Karpas-422 (cell line): Measurements from ENCODE around the gene SLC22A2. TPM values are rescaled to one million over a fixed set of nuclear protein-coding genes. Genes with fewer than 3 reads are reported as not detected.
"Not testable (repeated sequence)": the region's sequence is repeated elsewhere in the genome, so short reads cannot be mapped to it uniquely, and the experiment has no call there.

Experiments
- DNase-seq: peaks from one replicate; pipeline ENCODE4 v3.0.0-alpha.2; 2015
- H2AFZ ChIP-seq: fragments of 200-600 bp; sonication (generic); 2 replicates; pipeline ENCODE4 v1.6.1; 2014; ENCODE audit warnings: antibody characterized with exemption, low read length, mixed read lengths
- H3K27ac ChIP-seq: fragments of 200-600 bp; sonication (generic); 2 replicates; pipeline ENCODE4 v1.5.1; 2014; ENCODE audit warnings: mild to moderate bottlenecking, low read length, moderate library complexity
- H3K27me3 ChIP-seq: fragments of 200-600 bp; sonication (generic); 2 replicates; pipeline ENCODE4 v1.6.1; 2014; ENCODE audit warnings: low read length, mixed read lengths
- H3K36me3 ChIP-seq: fragments of 200-600 bp; sonication (generic); 2 replicates; pipeline ENCODE4 v1.6.1; 2014; ENCODE audit warnings: low read length, mixed read lengths; ENCODE audit not compliant: insufficient read depth
- H3K4me1 ChIP-seq: fragments of 200-600 bp; sonication (generic); 2 replicates; pipeline ENCODE4 v1.6.1; 2014; ENCODE audit warnings: mild to moderate bottlenecking, low read length, mixed read lengths
- H3K4me2 ChIP-seq: fragments of 200-600 bp; sonication (generic); 2 replicates; pipeline ENCODE4 v1.6.1; 2014; ENCODE audit warnings: low read length, low read depth, mild to moderate bottlenecking; ENCODE audit not compliant: poor library complexity, severe bottlenecking
- H3K4me3 ChIP-seq: fragments of 200-600 bp; sonication (generic); 2 replicates; pipeline ENCODE4 v1.5.1; 2014; ENCODE audit warnings: mild to moderate bottlenecking, antibody characterized with exemption, low read length, mixed read lengths
- H3K79me2 ChIP-seq: fragments of 200-600 bp; sonication (generic); 2 replicates; pipeline ENCODE4 v1.6.1; 2014; ENCODE audit warnings: mild to moderate bottlenecking, low read length, mixed read lengths
- H3K9ac ChIP-seq: fragments of 200-600 bp; sonication (generic); 2 replicates; pipeline ENCODE4 v1.6.0; 2014; ENCODE audit warnings: low read length
- H3K9me2 ChIP-seq: fragments of 200-600 bp; sonication (generic), shearing (Covaris generic); replicated peaks from 2 replicates; pipeline ENCODE4 v1.6.0; 2014; ENCODE audit warnings: mild to moderate bottlenecking, low read length, moderate library complexity; ENCODE audit not compliant: insufficient read depth
- H3K9me3 ChIP-seq: fragments of 300-700, 200-600 bp; sonication (generic); 2 replicates; pipeline ENCODE4 v1.6.1; 2014; ENCODE audit warnings: low read length, mixed read lengths
- H4K20me1 ChIP-seq: fragments of 200-600 bp; sonication (generic); 2 replicates; pipeline ENCODE4 v1.6.1; 2014; ENCODE audit warnings: mild to moderate bottlenecking, antibody characterized with exemption, low read length, low read depth; ENCODE audit not compliant: insufficient read depth
- total RNA-seq: library from RNA; depleted of rRNA; stranded (reverse); fragments of >200 nt; shearing (Covaris generic); gene quantifications from 2 replicates; pipeline ENCODE4 v1.2.3, GENCODE V29; 2014; ENCODE audit warnings: low replicate concordance; rRNA removed

SLC22A2 gene
- total RNA-seq = not detected in 2 replicates

- no peaks in the 10 kb centered on the region for H3K9me3 ChIP-seq
- no peaks in the 10 kb centered on the region for H4K20me1 ChIP-seq
- H3K27ac ChIP-seq = no peak within 1 kb of the TSS
- no peaks in the 10 kb centered on the region for H3K4me1 ChIP-seq
- H3K36me3 ChIP-seq = no peaks in the 10 kb centered on the region
- no peak within 1 kb of the TSS for H2AFZ ChIP-seq
- H3K27me3 ChIP-seq = no peaks in the 10 kb centered on the region
- H3K9me2 ChIP-seq = no peaks in the 10 kb centered on the region
- DNase-seq = no peak
- no peak within 1 kb of the TSS for H3K9ac ChIP-seq
- H3K4me3 ChIP-seq = no peak within 1 kb of the TSS
- H3K79me2 ChIP-seq = no peaks in the 10 kb centered on the region
- H3K4me2 ChIP-seq = no peak within 1 kb of the TSS
Measured at GRCh38 chr6:160258346-160259142, at the start of gene SLC22A2. TSS of gene SLC22A2 (minus strand) at chr6:160258821. CDS start at chr6:160258757, 64 bp downstream.

DNA sequence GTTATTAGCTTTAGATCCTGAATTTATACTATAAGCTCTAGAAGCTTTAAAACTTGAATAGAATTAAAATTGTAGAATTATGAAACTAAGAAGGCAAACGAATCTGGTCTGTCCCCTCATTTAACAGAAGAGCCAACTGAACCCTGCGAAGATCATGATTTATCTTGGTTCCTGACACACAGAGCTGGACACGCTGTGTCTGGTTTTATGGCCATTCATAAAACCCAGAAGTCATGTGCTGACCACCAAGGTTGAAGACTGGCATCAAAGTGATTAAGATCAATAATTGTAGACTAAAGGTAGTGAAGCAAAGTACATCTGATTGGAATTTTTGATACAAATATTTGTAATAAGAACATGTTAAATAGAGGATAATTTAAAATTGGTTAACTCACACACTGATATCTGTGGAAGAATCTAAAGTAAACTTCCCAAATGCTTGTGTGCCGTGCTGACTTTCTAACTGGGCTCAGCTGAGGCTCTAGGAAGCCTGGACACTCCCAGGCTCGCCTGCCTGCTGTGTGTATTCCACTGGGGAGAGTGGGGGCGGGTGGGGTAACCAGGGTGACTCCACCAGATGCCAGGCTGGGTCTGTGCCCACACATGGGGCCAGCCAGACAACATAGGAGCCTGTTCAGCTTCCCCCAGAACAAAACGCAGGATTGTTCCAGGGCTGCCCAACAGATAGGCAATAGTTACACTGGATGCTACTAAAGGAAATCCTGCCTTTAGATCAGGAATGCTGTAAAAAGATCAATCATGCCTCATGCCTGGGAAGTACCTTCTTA is 47.5 kb upstream of the SLC22A2 start:
- Histone ChIP-seq H3K9me2 (no peaks in the 10 kb centered on the region), H3K4me3 (no peak overlapping the region), H3K9me3 (peaks cover 10% of the 10 kb centered on the region; the same call in 1 of the 2 replicates), H3K27me3 (0 out of 2 replicates have a peak, but pooled peaks cover 2% of the 10 kb centered on the region), H3K27ac (no peak overlapping the region), H2AFZ (no peak overlapping the region), H3K79me2 (no peaks in the 10 kb centered on the region), H3K9ac (no peak overlapping the region), H3K4me1 (no peaks in the 10 kb centered on the region), H3K36me3 (no peaks in the 10 kb centered on the region), H3K4me2 (no peak overlapping the region), H4K20me1 (no peaks in the 10 kb centered on the region)
- no peak for DNase-seq

DNA sequence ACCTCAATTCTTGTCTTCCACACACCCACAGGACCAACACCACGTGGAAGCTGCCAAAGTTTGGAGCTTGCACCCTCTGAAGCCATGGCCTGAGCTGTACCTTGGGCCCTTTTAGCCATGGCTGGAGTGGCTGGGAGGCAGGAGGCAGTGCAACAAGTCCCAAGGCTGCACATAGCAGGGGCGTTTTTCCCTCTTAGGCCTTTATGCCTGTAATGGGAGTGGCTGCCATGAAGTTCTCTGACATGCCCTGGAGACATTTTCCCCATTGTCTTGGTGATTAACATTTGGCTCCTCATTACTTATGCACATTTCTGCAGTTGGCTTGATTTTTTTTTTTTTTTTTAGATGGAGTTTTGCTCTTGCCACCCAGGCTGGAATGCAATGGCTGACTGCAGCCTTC is 45.2 kb upstream of the SLC22A2 start:
- H3K9me3 ChIP-seq = no peaks in the 10 kb centered on the region
- H3K27ac ChIP-seq = no peak overlapping the region
- no peaks in the 10 kb centered on the region for H3K4me1 ChIP-seq
- no peak overlapping the region for H3K4me2 ChIP-seq
- no peak overlapping the region for H2AFZ ChIP-seq
- no peak for DNase-seq
- no peaks in the 10 kb centered on the region for H3K9me2 ChIP-seq
- H3K4me3 ChIP-seq = no peak overlapping the region
- no peaks in the 10 kb centered on the region for H4K20me1 ChIP-seq
- H3K27me3 ChIP-seq = no peaks in the 10 kb centered on the region
- H3K9ac ChIP-seq = no peak overlapping the region
- no peaks in the 10 kb centered on the region for H3K36me3 ChIP-seq
- H3K79me2 ChIP-seq = no peaks in the 10 kb centered on the region

DNA sequence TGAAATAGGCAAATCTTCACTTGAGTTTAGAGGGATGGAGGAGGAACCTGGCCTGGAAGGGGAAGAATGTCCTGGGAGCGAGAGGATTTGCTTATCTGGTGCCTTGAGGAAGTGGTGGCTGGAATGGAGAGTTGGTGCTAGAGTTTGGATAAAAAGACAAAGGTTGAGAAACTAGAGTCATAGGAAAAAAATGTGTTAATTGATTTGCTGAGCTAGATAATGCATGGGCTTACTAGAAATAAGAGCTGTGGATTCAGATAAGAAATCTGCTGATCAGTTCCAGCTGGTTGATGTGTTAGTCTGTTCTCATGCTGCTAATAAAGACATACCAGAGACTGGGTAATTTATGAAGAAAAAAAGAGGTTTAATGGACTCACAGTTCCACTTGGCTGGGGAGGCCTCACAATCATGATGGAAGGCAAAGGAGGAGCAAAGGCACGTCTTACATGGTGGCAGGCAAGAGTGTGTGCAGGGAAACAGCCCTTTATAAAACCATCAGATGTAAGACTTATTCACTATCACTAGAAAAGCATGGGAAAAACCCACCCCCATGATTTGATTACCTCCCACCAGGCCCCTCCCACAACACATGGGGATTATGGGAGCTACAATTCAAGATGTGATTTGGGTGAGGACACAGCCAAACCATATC is 43.9 kb upstream of the SLC22A2 start:
- H3K79me2 ChIP-seq, H4K20me1 ChIP-seq, H3K4me1 ChIP-seq, H3K9me2 ChIP-seq, H3K4me3 ChIP-seq, H3K4me2 ChIP-seq, H3K36me3 ChIP-seq, H2AFZ ChIP-seq, H3K27me3 ChIP-seq, H3K27ac ChIP-seq, DNase-seq, H3K9me3 ChIP-seq, H3K9ac ChIP-seq: not testable (repeated sequence)

- no peak overlapping the region for H3K4me2 ChIP-seq
- H4K20me1 ChIP-seq = no peaks in the 10 kb centered on the region
- H3K9me2 ChIP-seq = no peaks in the 10 kb centered on the region
Measured at GRCh38 chr6:160301339-160301738, 42.7 kb upstream of the SLC22A2 start.

GRCh38 chr6:160300076-160300695 is 41.6 kb upstream of the SLC22A2 start:
- Histone ChIP-seq H3K27me3 (no peaks in the 10 kb centered on the region), H3K27ac (no peak overlapping the region), H3K4me1 (no peaks in the 10 kb centered on the region), H3K4me3 (no peak overlapping the region), H3K9me2 (no peaks in the 10 kb centered on the region), H4K20me1 (no peaks in the 10 kb centered on the region), H3K4me2 (no peak overlapping the region), H3K9me3 (no peaks in the 10 kb centered on the region), H3K9ac (no peak overlapping the region), H3K36me3 (no peaks in the 10 kb centered on the region), H3K79me2 (no peaks in the 10 kb centered on the region), H2AFZ (no peak overlapping the region)
- DNase-seq = no peak

More at GRCh38 chr6:160301339-160301738, 42.7 kb upstream of the SLC22A2 start:
- no peak overlapping the region for H2AFZ ChIP-seq
- no peak overlapping the region for H3K9ac ChIP-seq
- no peak overlapping the region for H3K4me3 ChIP-seq
- H3K79me2 ChIP-seq = no peaks in the 10 kb centered on the region
- H3K27ac ChIP-seq = no peak overlapping the region
- H3K4me1 ChIP-seq = no peaks in the 10 kb centered on the region
- no peaks in the 10 kb centered on the region for H3K9me3 ChIP-seq
- H3K27me3 ChIP-seq = no peaks in the 10 kb centered on the region
- DNase-seq = no peak
- H3K36me3 ChIP-seq = no peaks in the 10 kb centered on the region

DNA sequence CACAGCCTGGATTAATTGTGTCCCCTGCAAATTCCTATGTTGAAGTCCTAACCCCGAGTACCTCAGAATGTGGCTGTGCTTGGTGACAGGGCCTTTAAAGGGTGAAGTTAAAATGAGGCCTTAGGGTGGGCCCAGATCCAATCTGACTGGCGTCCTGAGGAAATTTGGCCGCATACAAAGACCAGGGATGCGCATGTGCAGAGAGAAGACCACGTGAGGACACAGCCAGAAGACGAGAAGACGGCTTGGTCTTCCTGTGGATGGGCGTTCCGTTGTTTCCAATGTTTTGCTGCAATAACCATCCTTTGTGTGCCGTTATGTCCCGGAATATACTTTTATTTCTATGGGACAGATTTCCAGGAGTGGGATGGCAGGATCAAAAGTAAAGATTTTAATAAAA is 40.9 kb upstream of the SLC22A2 start:
- H3K9me2 ChIP-seq = no peaks in the 10 kb centered on the region
- no peak overlapping the region for H3K4me3 ChIP-seq
- H3K79me2 ChIP-seq = no peaks in the 10 kb centered on the region
- no peaks in the 10 kb centered on the region for H3K9me3 ChIP-seq
- no peak overlapping the region for H2AFZ ChIP-seq
- H3K9ac ChIP-seq = no peak overlapping the region
- no peak overlapping the region for H3K27ac ChIP-seq
- H3K36me3 ChIP-seq = no peaks in the 10 kb centered on the region
- no peak for DNase-seq
- H3K4me2 ChIP-seq = no peak overlapping the region
- H3K27me3 ChIP-seq = no peaks in the 10 kb centered on the region
- H4K20me1 ChIP-seq = no peaks in the 10 kb centered on the region
- H3K4me1 ChIP-seq = no peaks in the 10 kb centered on the region

DNA sequence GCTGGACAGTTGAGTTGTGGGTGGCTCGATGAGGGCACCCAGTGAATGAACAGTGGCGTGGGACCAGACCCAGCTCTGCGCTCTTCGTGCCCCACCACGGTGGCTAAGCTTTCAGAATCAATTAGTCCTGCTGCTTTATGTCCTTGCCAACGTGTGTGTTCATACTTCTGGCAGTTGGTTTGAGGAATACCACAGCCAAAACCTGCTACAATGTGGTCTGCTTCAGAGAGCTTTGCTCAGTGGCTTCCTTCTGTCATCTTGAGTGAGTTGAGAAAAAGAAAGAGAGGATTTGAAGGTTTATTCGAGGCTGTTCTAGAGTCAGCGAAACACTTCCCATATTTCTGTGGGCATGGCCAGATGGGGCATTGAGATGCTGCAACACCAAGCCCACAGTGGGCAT is 39.5 kb upstream of the SLC22A2 start:
- Histone ChIP-seq H3K4me2 (no peak overlapping the region), H3K36me3 (no peaks in the 10 kb centered on the region), H3K4me3 (no peak overlapping the region), H3K9ac (no peak overlapping the region), H3K9me2 (no peaks in the 10 kb centered on the region), H3K79me2 (no peaks in the 10 kb centered on the region), H3K4me1 (no peaks in the 10 kb centered on the region), H3K9me3 (no peaks in the 10 kb centered on the region), H4K20me1 (no peaks in the 10 kb centered on the region), H3K27ac (no peak overlapping the region), H2AFZ (no peak overlapping the region), H3K27me3 (no peaks in the 10 kb centered on the region)
- no peak for DNase-seq
